HepG2 (cell line): ENCODE data around the gene TOP1. TPM values are rescaled to one million over a fixed set of nuclear protein-coding genes. Genes with fewer than 3 reads are reported as not detected.

Experiments
- ADNP ChIP-seq: sonication (generic); formaldehyde crosslinking; IDR thresholded peaks from 2 replicates; pipeline ENCODE4 v1.4.0; 2020; ENCODE audit warnings: missing genetic modification reagents
- ATF7-NPFF ChIP-seq: sonication (generic); formaldehyde crosslinking; IDR thresholded peaks from 2 replicates; pipeline ENCODE4 v1.8.1; 2023; ENCODE audit warnings: mild to moderate bottlenecking, low read depth, missing genetic modification reagents, moderate library complexity
- CAMTA2 ChIP-seq: sonication (generic); formaldehyde crosslinking; IDR thresholded peaks from 2 replicates; pipeline ENCODE4 v1.4.0; 2020; ENCODE audit warnings: mild to moderate bottlenecking, missing genetic modification reagents, borderline replicate concordance
- IKZF4 ChIP-seq: sonication (generic); formaldehyde crosslinking; IDR thresholded peaks from 2 replicates; pipeline ENCODE4 v1.5.1; 2020; ENCODE audit warnings: borderline replicate concordance, mild to moderate bottlenecking, low read depth, missing genetic modification reagents; ENCODE audit errors: not compliant biosample characterization
- MEIS2 ChIP-seq: sonication (generic); formaldehyde crosslinking; IDR thresholded peaks from 2 replicates; pipeline ENCODE4 v1.9.0; 2021; ENCODE audit warnings: mild to moderate bottlenecking, missing genetic modification reagents
- MTF2 ChIP-seq: sonication (generic); formaldehyde crosslinking; IDR thresholded peaks from 2 replicates; pipeline ENCODE4 v1.5.0; 2020; ENCODE audit warnings: missing genetic modification reagents, borderline replicate concordance
- PPARG ChIP-seq: conservative IDR thresholded peaks from 2 replicates; pipeline ENCODE4 v1.6.1; 2016; ENCODE audit warnings: missing biosample characterization, missing genetic modification reagents
- SIX4 ChIP-seq: sonication (generic); formaldehyde crosslinking; IDR thresholded peaks from 2 replicates; pipeline ENCODE4 v1.4.0; 2020; ENCODE audit warnings: missing genetic modification reagents
- TAF15 ChIP-seq: fragments of 200-400 bp; formaldehyde crosslinking; IDR thresholded peaks from one replicate; pipeline ENCODE4 v1.6.1; 2018; ENCODE audit warnings: mild to moderate bottlenecking, low read depth, low read length; ENCODE audit not compliant: poor library complexity, severe bottlenecking
- TSC22D2 ChIP-seq: sonication (generic); formaldehyde crosslinking; IDR thresholded peaks from 2 replicates; pipeline ENCODE4 v1.5.1; 2020; ENCODE audit warnings: missing genetic modification reagents, mild to moderate bottlenecking, borderline replicate concordance
- ZBTB7A ChIP-seq: sonication (generic); formaldehyde crosslinking; IDR thresholded peaks from 2 replicates; pipeline ENCODE4 v1.8.0; 2022; ENCODE audit warnings: mild to moderate bottlenecking, missing genetic modification reagents
- ZNF136 ChIP-seq: sonication (generic); formaldehyde crosslinking; IDR thresholded peaks from 2 replicates; pipeline ENCODE4 v1.8.1; 2022; ENCODE audit warnings: low read depth, mild to moderate bottlenecking, moderate library complexity, missing genetic modification reagents
- ZNF563 ChIP-seq: sonication (generic); formaldehyde crosslinking; IDR thresholded peaks from 2 replicates; pipeline ENCODE4 v1.8.0; 2022; ENCODE audit warnings: mild to moderate bottlenecking, moderate library complexity, missing genetic modification reagents
- polyA plus RNA-seq, 8 experiments: library from polyadenylated mRNA; depleted of rRNA in 3 of 8; stranded (reverse) in 7 of 8; unstranded in 1 of 8; fragments of >200 nt; fragmentation: Illumina TruSeq in 4 of 8; extraction: Trizol in 4 of 8; gene quantifications; 2 replicates each; pipeline versions ENCODE4 v1.2.1 to v1.2.3, GENCODE V29; 2011 to 2016; ENCODE audit warnings: low read depth in 4 of 8, missing spikeins in 1 of 8, mixed read lengths in 1 of 8; ENCODE audit not compliant: insufficient read depth in 1 of 8
- total RNA-seq, 5 experiments: library from RNA; depleted of rRNA; stranded (reverse); fragments of >200 nt; fragmentation: Illumina TruSeq; extraction: Trizol; gene quantifications; 2 replicates each; pipeline ENCODE4 v1.2.3, GENCODE V29; 2016; ENCODE audit warnings: low read depth in 1 of 5
- TF ChIP-seq, protein P1 (sequence below): sonication (generic); formaldehyde crosslinking; IDR thresholded peaks from 2 replicates; pipeline ENCODE4 v1.5.1; 2020; ENCODE audit warnings: missing genetic modification reagents, mild to moderate bottlenecking, borderline replicate concordance
- TF ChIP-seq, protein P2 (sequence below): sonication (generic); formaldehyde crosslinking; IDR thresholded peaks from 2 replicates; pipeline ENCODE4 v1.8.0; 2022; ENCODE audit warnings: mild to moderate bottlenecking, missing genetic modification reagents, borderline replicate concordance
- TF ChIP-seq, protein P3 (sequence below): sonication (generic); formaldehyde crosslinking; IDR thresholded peaks from 2 replicates; pipeline ENCODE4 v1.4.0; 2020; ENCODE audit warnings: mild to moderate bottlenecking, missing genetic modification reagents
- TF ChIP-seq, protein P4 (sequence below): sonication (generic); formaldehyde crosslinking; IDR thresholded peaks from 2 replicates; pipeline ENCODE4 v1.5.0; 2020; ENCODE audit warnings: missing genetic modification reagents, mild to moderate bottlenecking, borderline replicate concordance
- TF ChIP-seq, protein P5 (sequence below): IDR thresholded peaks from 2 replicates; pipeline ENCODE4 v1.6.1; 2016
- TF ChIP-seq, protein P6 (sequence below): sonication (generic); formaldehyde crosslinking; IDR thresholded peaks from 2 replicates; pipeline ENCODE4 v1.5.0; 2020; ENCODE audit warnings: mild to moderate bottlenecking, low read depth, missing genetic modification reagents, borderline replicate concordance
- TF ChIP-seq, protein P7 (sequence below): sonication (generic); formaldehyde crosslinking; IDR thresholded peaks from 2 replicates; pipeline ENCODE4 v1.8.0; 2022; ENCODE audit warnings: low read depth, missing genetic modification reagents

TOP1 gene
- total and polyA plus RNA-seq, 2 of the 13 experiments (the other 11 are each of a cell fraction or from before 2014, with no cell fraction given), result 10.2 to 19.4 TPM

DNA sequence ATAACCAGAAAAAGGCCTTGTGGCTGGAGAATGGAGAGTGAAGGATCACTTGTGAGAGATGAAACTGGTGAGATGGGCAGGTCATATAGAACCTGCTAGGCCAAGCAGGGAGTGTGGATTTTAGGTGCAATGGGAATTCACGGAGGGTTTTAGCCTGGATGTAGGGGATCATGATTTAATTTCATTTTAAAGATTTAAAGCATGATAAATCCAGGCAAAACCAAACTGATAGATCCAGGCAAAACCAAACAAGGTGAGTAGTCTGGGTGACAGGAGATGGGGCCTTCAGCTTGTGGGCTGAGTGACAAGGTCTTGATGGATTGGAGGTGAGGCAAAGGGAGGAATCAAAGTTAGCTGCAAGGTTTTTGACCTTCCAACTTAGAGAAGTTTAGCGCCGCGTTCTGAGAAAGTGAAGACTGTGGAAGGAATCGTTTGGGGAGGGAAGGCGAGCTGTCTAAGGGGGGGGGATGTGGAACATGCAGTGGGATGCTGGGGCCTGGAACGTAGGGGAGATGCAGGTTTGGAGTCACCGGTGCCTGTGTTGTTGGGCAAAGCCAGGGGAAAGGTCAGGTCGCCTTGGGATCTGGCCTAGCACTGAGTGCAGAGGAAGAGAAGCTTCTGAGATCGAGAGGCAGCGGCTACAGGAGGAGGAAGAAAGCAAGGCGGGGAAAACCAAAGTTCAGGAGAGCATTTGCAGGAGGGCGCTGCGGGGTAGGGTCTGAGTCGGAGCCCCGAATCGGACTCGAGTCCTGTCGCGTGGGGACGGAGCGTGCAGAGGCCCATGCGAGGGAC lies 107.5 kb downstream of the TOP1 start (continued):
- TF ChIP-seq, protein P1, sequence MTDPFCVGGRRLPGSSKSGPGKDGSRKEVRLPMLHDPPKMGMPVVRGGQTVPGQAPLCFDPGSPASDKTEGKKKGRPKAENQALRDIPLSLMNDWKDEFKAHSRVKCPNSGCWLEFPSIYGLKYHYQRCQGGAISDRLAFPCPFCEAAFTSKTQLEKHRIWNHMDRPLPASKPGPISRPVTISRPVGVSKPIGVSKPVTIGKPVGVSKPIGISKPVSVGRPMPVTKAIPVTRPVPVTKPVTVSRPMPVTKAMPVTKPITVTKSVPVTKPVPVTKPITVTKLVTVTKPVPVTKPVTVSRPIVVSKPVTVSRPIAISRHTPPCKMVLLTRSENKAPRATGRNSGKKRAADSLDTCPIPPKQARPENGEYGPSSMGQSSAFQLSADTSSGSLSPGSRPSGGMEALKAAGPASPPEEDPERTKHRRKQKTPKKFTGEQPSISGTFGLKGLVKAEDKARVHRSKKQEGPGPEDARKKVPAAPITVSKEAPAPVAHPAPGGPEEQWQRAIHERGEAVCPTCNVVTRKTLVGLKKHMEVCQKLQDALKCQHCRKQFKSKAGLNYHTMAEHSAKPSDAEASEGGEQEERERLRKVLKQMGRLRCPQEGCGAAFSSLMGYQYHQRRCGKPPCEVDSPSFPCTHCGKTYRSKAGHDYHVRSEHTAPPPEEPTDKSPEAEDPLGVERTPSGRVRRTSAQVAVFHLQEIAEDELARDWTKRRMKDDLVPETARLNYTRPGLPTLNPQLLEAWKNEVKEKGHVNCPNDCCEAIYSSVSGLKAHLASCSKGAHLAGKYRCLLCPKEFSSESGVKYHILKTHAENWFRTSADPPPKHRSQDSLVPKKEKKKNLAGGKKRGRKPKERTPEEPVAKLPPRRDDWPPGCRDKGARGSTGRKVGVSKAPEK, result peak; percentile 92; the same call in 1 of the 2 replicates
- TF ChIP-seq ATF7-NPFF (CRISPR knock-in tag) (no peak), MEIS2 (CRISPR knock-in tag) (0 out of 2 replicates have a peak, but pooled peaks have one; percentile 43), ADNP (CRISPR knock-in tag) (no peak), TAF15 (no peak), SIX4 (CRISPR knock-in tag) (no peak), ZNF563 (CRISPR knock-in tag) (no peak), PPARG (CRISPR knock-in tag) (peak; percentile 27), TSC22D2 (CRISPR knock-in tag) (no peak), ZNF136 (CRISPR knock-in tag) (peak; percentile 87; the same call in 1 of the 2 replicates), IKZF4 (CRISPR knock-in tag) (no peak), ZBTB7A (CRISPR knock-in tag) (0 out of 2 replicates have a peak, but pooled peaks have one; percentile 4), MTF2 (0 out of 2 replicates have a peak, but pooled peaks have one; percentile 4), CAMTA2 (CRISPR knock-in tag) (peak; percentile 63; the same call in 1 of the 2 replicates)
- TF ChIP-seq, protein P2, sequence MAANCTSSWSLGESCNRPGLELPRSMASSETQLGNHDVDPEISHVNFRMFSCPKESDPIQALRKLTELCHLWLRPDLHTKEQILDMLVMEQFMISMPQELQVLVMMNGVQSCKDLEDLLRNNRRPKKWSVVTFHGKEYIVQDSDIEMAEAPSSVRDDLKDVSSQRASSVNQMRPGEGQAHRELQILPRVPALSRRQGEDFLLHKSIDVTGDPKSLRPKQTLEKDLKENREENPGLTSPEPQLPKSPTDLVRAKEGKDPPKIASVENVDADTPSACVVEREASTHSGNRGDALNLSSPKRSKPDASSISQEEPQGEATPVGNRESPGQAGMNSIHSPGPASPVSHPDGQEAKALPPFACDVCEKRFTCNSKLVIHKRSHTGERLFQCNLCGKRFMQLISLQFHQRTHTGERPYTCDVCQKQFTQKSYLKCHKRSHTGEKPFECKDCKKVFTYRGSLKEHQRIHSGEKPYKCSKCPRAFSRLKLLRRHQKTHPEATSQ (CRISPR knock-in tag), result no peak
- TF ChIP-seq, protein P3, sequence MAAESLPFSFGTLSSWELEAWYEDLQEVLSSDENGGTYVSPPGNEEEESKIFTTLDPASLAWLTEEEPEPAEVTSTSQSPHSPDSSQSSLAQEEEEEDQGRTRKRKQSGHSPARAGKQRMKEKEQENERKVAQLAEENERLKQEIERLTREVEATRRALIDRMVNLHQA (CRISPR knock-in tag), result no peak
- TF ChIP-seq, protein P4, sequence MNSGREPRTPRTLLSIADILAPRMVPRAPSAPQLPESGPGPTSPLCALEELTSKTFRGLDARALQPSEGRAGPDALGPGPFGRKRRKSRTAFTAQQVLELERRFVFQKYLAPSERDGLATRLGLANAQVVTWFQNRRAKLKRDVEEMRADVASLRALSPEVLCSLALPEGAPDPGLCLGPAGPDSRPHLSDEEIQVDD, result no peak
- TF ChIP-seq, protein P5, sequence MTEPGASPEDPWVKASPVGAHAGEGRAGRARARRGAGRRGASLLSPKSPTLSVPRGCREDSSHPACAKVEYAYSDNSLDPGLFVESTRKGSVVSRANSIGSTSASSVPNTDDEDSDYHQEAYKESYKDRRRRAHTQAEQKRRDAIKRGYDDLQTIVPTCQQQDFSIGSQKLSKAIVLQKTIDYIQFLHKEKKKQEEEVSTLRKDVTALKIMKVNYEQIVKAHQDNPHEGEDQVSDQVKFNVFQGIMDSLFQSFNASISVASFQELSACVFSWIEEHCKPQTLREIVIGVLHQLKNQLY (CRISPR knock-in tag), result 0 out of 2 replicates have a peak, but pooled peaks have one; percentile 20
- TF ChIP-seq, protein P6, sequence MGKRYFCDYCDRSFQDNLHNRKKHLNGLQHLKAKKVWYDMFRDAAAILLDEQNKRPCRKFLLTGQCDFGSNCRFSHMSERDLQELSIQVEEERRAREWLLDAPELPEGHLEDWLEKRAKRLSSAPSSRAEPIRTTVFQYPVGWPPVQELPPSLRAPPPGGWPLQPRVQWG, result 0 out of 2 replicates have a peak, but pooled peaks have one; percentile 21
- TF ChIP-seq, protein P7, sequence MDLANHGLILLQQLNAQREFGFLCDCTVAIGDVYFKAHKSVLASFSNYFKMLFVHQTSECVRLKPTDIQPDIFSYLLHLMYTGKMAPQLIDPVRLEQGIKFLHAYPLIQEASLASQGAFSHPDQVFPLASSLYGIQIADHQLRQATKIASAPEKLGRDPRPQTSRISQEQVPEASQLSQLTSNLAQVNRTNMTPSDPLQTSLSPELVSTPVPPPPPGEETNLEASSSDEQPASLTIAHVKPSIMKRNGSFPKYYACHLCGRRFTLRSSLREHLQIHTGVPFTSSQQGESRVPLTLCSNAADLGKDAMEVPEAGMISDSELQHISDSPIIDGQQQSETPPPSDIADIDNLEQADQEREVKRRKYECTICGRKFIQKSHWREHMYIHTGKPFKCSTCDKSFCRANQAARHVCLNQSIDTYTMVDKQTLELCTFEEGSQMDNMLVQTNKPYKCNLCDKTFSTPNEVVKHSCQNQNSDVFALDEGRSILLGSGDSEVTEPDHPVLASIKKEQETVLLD, result no peak
